ENCODE results near the gene C5orf47. TPM values are rescaled to one million over a fixed set of nuclear protein-coding genes. Genes with fewer than 3 reads are reported as not detected.

The C5orf47 gene
- total RNA-seq, 1 experiment from 2014 or later = not detected

DNA sequence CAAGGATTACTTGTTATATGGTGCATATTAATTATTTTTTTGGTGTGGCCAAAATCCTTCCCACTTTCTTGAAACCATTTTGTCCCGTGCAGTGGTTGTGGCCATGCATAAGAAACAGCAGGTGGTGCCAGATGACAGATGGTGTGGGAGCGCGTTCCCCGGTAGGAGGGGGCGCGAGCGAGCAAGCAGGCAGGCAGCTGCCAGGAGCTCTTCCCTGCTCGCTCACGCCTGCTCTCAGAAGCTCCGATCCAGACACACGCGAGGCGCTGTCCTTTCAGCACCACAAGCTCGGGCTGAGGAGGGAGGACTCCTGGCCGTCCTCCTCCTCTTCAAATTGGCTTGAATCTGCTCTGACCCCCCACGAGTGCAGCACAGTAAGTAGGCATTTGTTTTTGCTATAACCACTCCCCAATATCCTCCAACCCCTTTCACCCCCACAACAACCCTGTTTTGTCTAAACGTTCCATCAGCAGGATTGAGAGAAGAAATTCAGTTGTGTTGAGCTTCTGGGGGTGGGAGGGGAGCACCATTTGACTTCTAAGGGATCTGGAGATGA, 56.6 kb downstream of the C5orf47 start, which contains the start of gene NSG2:
Gene NSG2 (plus strand): TSS at position 237 of the 556 bp plus-strand sequence. CDS start 1,050 bp downstream, outside the sequence.
- intact Hi-C loops (cut with micrococcal nuclease; ENCODE audit: unreplicated experiment) = loop anchor here (1.0 to 10.0 kb wide), 2 partner anchors 272 to 889 kb away; no protein-coding TSS in a partner anchor
- no peaks in the 10 kb centered on the region for H3K36me3 Mint-ChIP-seq (ENCODE audit: insufficient read depth, unreplicated experiment)
- CTCF ChIA-PET = interaction anchor here (0.6 to 2.7 kb wide), 13 partner anchors 10 to 451 kb away, joined by 3 to 61 read pairs (median 4); no protein-coding TSS in a partner anchor
- TF ChIP-seq, protein P1, sequence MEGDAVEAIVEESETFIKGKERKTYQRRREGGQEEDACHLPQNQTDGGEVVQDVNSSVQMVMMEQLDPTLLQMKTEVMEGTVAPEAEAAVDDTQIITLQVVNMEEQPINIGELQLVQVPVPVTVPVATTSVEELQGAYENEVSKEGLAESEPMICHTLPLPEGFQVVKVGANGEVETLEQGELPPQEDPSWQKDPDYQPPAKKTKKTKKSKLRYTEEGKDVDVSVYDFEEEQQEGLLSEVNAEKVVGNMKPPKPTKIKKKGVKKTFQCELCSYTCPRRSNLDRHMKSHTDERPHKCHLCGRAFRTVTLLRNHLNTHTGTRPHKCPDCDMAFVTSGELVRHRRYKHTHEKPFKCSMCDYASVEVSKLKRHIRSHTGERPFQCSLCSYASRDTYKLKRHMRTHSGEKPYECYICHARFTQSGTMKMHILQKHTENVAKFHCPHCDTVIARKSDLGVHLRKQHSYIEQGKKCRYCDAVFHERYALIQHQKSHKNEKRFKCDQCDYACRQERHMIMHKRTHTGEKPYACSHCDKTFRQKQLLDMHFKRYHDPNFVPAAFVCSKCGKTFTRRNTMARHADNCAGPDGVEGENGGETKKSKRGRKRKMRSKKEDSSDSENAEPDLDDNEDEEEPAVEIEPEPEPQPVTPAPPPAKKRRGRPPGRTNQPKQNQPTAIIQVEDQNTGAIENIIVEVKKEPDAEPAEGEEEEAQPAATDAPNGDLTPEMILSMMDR (IDR thresholded peaks at IDR 0.05; ENCODE audit: unreplicated experiment) = peak; percentile 84
- peaks cover 45% of the 10 kb centered on the region for H3K27me3 Mint-ChIP-seq (ENCODE audit: unreplicated experiment)
- no peaks in the 10 kb centered on the region for H3K9me3 Mint-ChIP-seq (ENCODE audit: low read depth, unreplicated experiment)
- no peak within 1 kb of the TSS for H3K4me3 Mint-ChIP-seq (ENCODE audit: low read depth, unreplicated experiment)
- no peaks in the 10 kb centered on the region for H3K4me1 Mint-ChIP-seq (ENCODE audit: low read depth, unreplicated experiment)
- DNase-seq = peak; percentile 89
- H3K27ac Mint-ChIP-seq (ENCODE audit: unreplicated experiment) = no peak within 1 kb of the TSS
- no TSS peak for BruUV-seq (replicated peaks)

DNA sequence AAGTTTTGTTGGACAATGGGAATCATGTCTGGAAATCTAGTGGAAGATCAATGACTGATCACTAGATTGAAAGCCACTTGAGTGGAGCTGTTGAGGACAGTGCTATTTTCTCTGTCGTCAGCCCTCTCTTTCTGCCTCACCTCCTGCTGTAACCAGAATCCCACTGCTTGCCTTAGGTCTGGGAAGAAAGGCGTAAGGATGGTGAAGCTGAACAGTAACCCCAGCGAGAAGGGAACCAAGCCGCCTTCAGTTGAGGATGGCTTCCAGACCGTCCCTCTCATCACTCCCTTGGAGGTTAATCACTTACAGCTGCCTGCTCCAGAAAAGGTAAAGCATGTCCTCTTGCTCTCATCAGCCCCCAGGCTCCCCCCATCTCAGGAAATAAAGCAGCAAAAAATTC, 57.6 kb downstream of the C5orf47 start:
- Mint-ChIP-seq H3K27me3 (ENCODE audit: unreplicated experiment) (peaks cover 55% of the 10 kb centered on the region), H3K9me3 (ENCODE audit: low read depth, unreplicated experiment) (no peaks in the 10 kb centered on the region), H3K4me3 (ENCODE audit: low read depth, unreplicated experiment) (no peak overlapping the region), H3K36me3 (ENCODE audit: insufficient read depth, unreplicated experiment) (no peaks in the 10 kb centered on the region), H3K4me1 (ENCODE audit: low read depth, unreplicated experiment) (no peaks in the 10 kb centered on the region), H3K27ac (ENCODE audit: unreplicated experiment) (no peak overlapping the region)
- TF ChIP-seq, protein P1 (IDR thresholded peaks at IDR 0.05; ENCODE audit: unreplicated experiment) = no peak
- BruUV-seq (replicated peaks) = no TSS peak
- CTCF ChIA-PET = interaction anchor here (1.1 to 2.7 kb wide), 4 partner anchors 12 to 271 kb away, joined by 3 to 61 read pairs (median 25); no protein-coding TSS in a partner anchor
- intact Hi-C loops (cut with micrococcal nuclease; ENCODE audit: unreplicated experiment) = loop anchor here (10.0 kb wide), 1 partner anchor 888 kb away; no protein-coding TSS in a partner anchor
- DNase-seq = no peak

DNA sequence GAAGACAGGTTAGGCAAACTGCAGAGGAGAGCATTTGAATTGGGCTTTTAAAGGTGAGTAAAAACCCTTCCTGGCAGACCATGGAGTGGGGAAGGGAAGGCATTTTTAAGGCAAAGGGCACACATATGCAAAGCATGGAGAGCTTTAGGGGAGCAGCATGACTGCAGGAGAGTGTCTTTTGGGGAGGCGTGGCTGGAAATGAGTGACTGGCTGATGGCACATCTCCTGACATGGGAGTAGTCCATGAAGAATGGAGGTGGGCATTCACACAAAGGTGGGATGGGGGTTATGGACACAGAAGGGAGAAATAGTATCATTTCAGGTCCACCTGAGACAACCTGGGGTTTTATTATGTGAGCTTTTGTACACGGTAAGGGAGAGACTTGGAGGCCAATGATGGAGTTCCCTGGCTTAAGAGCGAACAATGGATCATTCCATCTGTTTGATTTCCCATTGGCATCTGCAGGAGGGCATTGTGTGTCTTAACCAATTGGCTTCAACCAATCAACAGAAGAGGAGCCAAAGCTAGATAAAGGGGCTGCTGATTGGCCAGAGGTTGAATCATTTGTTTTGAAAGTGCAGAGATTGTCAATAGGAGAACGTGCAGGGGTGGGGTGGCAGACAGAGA, 58.6 kb downstream of the C5orf47 start:
- Mint-ChIP-seq H3K27ac (ENCODE audit: unreplicated experiment) (no peak overlapping the region), H3K36me3 (ENCODE audit: insufficient read depth, unreplicated experiment) (no peaks in the 10 kb centered on the region)

DNA sequence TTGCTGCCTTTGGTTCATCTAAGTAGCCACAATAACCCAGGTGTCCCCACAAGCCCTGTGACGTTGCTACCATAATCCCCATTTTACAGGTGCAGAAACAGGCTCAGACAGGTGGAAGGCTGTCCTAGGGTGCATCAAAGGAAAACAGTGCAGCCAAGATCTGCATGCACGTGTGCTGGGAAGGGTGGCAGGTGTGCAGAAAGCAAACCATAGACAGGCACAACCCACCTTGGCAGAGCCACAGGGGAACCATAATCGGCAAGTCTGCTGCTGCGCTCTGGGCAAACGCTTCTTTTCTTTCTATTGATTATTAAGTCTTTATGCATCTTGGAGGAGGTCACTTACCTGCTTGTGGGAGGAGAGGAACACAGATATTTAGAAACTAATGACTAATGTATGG, 63.7 kb downstream of the C5orf47 start:
- no peak overlapping the region for H3K4me3 Mint-ChIP-seq (ENCODE audit: low read depth, unreplicated experiment)
- TF ChIP-seq, protein P1 (IDR thresholded peaks at IDR 0.05; ENCODE audit: unreplicated experiment) = no peak
- peaks cover 48% of the 10 kb centered on the region for H3K27me3 Mint-ChIP-seq (ENCODE audit: unreplicated experiment)

More for the DNA sequence above, 58.6 kb downstream of the C5orf47 start:
- no peak for DNase-seq
- intact Hi-C loops (cut with micrococcal nuclease; ENCODE audit: unreplicated experiment) = loop anchor here (10.0 kb wide), 1 partner anchor 887 kb away; no protein-coding TSS in a partner anchor
- Mint-ChIP-seq H3K4me3 (ENCODE audit: low read depth, unreplicated experiment) (no peak overlapping the region), H3K27me3 (ENCODE audit: unreplicated experiment) (peaks cover 60% of the 10 kb centered on the region), H3K4me1 (ENCODE audit: low read depth, unreplicated experiment) (no peaks in the 10 kb centered on the region), H3K9me3 (ENCODE audit: low read depth, unreplicated experiment) (no peaks in the 10 kb centered on the region)
- TF ChIP-seq, protein P1 (IDR thresholded peaks at IDR 0.05; ENCODE audit: unreplicated experiment) = no peak
- no TSS peak for BruUV-seq (replicated peaks)
- CTCF ChIA-PET = no interaction called here

More for the DNA sequence above, 63.7 kb downstream of the C5orf47 start:
- no peak for DNase-seq
- intact Hi-C loops (cut with micrococcal nuclease; ENCODE audit: unreplicated experiment) = no loop called here
- no peaks in the 10 kb centered on the region for H3K9me3 Mint-ChIP-seq (ENCODE audit: low read depth, unreplicated experiment)
- no TSS peak for BruUV-seq (replicated peaks)
- H3K4me1 Mint-ChIP-seq (ENCODE audit: low read depth, unreplicated experiment) = no peaks in the 10 kb centered on the region
- CTCF ChIA-PET = no interaction called here
- no peaks in the 10 kb centered on the region for H3K36me3 Mint-ChIP-seq (ENCODE audit: insufficient read depth, unreplicated experiment)
- H3K27ac Mint-ChIP-seq (ENCODE audit: unreplicated experiment) = no peak overlapping the region
